HG02623 (cell line): Measurements from ENCODE around the gene ACTR3C.

ENCODE experiments used
- ATAC-seq: cut with Tn5 transposase; IDR thresholded peaks from one replicate; pipeline ENCODE4 v1.9.1; 2021; ENCODE audit warnings: moderate library complexity; ENCODE audit not compliant: unreplicated experiment

ACTR3C gene

DNA sequence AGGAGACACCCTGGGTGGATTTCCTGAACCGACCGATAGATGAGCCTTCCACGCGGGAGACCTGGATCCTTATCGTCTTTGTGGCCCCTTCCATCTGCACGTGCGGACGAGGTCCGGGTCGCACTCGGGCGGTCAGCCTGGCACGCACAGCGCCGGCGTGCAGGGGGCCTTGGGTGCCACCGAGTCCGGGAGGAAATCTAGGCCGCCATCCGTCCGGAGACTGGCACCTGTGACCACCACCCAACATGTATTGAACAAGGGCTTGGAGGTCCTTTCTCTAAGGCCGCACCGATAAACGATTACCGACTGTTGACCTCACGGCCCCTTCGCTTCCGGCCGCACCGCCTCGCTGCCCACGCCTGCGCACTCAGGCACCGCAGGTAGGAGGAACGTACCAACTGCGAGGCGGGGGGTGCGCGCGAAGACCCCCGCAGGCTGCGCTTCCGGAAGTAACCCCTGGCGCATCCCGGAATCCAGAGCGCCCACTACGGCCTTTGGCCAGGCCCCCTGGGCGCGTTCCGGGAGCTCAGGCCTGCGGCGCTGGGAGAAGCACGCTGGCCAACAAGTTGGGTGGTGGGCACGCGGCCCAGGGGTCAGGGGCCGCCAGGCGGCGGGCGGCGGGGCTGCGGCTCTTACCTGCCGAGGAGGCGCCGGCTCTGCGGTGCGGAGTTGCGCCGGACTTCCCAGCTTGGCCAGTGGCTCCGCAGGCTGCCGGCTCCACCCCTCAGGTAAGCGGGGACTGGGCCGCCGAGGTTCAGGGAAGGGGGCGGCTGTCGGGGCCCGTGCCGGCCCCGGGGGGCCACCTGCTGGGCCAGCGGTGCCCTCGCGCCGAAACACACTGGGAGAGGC, at the start of gene ACTR3C, which contains the start of gene LRRC61:
TSS of gene ACTR3C (minus strand) at position 713 of the 849 bp plus-strand sequence. CDS start 28,249 bp downstream, outside the sequence.
TSS of gene LRRC61 (plus strand) at position 523 of the 849 bp plus-strand sequence. CDS start 13,507 bp downstream, outside the sequence.
- peak; percentile 52 for ATAC-seq

DNA sequence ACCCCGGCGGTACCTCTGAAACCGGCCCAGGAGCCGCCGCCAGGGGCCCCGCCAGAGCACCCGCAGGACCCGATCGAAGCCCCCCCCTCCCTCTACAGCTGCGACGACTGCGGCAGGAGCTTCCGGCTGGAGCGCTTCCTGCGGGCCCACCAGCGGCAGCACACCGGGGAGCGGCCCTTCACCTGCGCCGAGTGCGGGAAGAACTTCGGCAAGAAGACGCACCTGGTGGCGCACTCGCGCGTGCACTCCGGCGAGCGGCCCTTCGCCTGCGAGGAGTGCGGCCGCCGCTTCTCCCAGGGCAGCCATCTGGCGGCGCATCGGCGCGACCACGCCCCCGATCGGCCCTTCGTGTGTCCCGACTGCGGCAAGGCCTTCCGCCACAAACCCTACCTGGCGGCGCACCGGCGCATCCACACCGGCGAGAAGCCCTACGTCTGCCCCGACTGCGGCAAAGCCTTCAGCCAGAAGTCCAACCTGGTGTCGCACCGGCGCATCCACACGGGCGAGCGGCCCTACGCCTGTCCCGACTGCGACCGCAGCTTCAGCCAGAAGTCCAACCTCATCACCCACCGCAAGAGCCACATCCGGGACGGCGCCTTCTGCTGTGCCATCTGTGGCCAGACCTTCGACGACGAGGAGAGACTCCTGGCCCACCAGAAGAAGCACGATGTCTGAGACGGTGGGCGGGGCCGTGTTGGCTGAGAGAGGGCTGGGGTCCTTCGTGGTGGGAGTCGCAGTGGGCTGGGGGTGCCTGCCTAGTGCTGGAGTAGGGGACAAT, 49.1 kb upstream of the ACTR3C start:
- ATAC-seq: no peak

DNA sequence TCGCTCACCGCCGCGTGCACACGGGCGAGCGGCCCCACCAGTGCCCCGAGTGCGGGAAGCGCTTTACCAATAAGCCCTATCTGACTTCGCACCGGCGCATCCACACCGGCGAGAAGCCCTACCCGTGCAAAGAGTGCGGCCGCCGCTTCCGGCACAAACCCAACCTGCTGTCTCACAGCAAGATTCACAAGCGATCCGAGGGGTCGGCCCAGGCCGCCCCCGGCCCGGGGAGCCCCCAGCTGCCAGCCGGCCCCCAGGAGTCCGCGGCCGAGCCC, 48.6 kb upstream of the ACTR3C start:
- ATAC-seq: no peak

GRCh38 chr7:150371131-150371995, 48.0 kb upstream of the ACTR3C start:
- no peak for ATAC-seq

DNA sequence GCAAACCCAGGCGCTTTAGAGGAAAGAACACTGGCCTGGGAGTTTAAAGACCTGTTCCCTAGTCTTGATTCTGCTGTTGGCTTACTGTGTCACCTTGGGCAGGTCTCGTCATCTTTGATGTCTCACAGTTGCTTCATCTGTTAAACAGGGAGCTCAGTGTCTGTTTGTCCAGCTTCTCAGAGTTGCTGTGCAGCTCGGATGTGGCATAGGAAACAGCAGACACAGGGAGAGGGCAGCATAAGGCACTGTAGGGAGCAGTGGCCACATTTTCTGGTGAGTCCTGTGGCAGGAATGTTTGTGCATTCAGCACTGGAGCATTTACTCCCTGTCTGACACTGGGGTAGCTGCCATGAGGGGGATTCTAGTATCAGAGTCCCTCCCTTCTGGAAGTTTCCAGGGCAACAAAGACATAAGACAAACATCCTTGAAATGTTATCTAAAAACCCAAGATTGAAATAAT, 47.3 kb upstream of the ACTR3C start:
- ATAC-seq: no peak

- no peak for ATAC-seq
Observed at GRCh38 chr7:150369748-150370501, 46.6 kb upstream of the ACTR3C start.

DNA sequence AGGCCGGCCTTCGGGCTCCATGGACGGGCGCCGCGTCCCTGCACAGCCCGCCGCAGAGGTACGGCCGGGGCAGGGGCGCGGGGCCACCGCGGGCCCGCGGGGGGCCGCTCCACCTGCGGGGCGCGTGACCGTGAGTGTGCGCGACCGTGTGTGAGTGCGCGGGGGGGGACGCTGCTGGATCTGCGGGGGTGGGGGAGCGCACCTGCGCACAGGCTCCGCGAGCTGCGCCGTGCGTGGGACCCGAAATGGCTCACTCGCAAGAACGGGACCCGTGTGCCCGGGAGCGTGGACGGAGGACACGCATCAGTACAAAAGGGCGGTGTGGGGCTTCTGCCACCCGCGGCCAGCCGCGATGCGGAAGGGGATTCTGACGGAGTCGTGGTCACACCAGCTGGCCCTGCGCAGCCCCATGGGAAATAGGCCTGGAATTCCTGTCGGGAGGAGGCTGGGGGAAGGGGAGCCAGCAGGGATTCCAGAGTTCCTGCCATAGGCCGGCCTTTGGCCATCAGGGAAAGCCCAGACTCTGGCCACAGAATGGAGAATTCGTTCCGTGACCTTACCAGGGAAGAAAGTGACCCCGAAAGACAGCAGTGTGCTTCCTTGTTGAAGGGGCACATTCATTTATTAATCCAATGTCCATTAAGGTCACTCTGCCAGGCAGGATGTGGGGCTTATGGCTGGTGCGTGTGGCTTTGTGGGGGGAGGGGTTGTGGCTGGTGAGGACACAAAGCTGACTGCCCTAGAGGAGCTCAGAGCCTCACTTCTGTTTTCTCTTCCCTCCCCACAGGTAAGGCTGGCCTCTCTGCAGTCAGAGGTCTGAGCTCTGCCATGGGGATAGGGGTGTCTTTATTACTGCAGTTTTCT, 45.8 kb upstream of the ACTR3C start:
- ATAC-seq: peak; percentile 24

GRCh38 chr7:150368096-150368883, 44.9 kb upstream of the ACTR3C start, which contains the start of gene REPIN1:
Gene REPIN1 (plus strand): TSS chr7:150368822. CDS start chr7:150369712, 890 bp downstream.
- peak; percentile 61 for ATAC-seq

- ATAC-seq: no peak
Observed at GRCh38 chr7:150367677-150368095, 44.3 kb upstream of the ACTR3C start.

DNA sequence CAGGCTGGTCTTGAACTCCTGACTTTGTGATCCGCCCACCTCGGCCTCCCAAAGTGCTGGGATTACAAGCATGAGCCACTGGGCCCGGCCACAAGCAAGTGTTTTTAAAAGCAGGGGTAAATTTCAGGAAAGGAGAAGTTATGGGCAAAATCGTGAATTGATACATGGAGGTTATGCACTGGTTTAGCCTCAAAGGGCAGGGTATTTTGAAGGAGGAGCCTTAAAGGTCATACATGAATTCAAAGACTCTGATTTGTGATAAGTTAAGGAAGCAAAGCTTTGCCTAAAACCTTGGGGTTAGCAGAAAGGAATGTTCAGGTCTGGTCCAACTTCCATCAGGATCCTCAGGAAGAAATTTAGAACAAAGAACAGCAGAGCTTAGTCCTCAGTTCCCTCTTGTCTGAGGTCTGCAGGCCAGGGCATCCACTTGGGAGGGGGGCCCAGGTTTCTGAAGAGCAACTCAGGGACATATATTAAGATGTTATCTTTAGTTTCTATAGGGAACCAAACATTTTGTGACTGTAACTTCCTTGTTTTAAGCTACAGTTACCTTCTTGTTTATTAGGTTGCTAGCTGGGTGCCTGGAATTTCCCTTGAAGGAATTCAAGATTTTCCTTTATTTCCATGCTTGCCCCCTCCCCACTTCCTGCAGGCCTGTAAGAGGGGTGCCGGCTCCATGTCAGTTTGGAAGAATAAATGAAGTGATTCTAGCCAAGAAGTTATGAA, 42.5 kb upstream of the ACTR3C start:
- ATAC-seq: no peak

DNA sequence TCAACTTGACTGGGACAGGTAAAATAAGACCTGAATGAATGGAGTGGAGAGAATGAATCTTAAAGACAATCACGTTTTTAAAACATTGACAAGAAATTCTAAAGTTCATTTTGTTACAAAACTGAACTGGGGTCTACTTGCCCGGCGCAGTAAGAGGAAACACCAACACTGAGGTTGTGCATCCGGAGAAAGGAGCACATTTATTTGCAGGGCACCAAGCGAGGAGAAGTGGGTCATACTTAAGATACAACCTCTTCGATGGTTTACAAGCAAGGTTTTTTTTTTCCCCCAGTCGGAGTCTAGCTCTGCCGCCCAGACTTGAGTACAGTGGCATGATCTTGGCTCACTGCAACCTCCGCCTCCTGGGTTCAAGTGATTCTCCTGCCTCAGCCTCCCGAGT, 41.8 kb upstream of the ACTR3C start:
- ATAC-seq: no peak

DNA sequence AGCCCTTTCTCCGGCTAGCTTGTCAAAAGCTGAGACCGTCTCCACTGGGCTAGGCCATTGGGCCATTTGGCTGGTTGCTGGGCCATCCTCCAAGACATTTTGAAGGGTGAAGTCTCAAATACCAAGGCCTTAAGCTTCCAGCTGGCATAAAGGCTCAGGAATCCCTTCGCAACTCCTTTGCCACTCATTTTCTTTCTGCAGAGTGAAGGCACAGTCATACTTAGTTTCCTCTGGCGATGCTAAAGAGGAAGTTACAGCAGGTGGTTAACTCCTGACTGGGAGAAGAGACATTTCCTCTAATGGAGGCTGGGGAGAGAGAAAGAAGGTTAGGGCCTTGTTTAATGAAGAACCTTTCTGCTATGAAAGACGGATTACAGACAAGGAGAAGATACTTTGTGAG, 40.5 kb upstream of the ACTR3C start:
- peak; percentile 27 for ATAC-seq

GRCh38 chr7:150363370-150363769, 40.0 kb upstream of the ACTR3C start:
- ATAC-seq: no peak

GRCh38 chr7:150361807-150362621, 38.7 kb upstream of the ACTR3C start:
- no peak for ATAC-seq

GRCh38 chr7:150361402-150361801, 38.1 kb upstream of the ACTR3C start:
- no peak for ATAC-seq

DNA sequence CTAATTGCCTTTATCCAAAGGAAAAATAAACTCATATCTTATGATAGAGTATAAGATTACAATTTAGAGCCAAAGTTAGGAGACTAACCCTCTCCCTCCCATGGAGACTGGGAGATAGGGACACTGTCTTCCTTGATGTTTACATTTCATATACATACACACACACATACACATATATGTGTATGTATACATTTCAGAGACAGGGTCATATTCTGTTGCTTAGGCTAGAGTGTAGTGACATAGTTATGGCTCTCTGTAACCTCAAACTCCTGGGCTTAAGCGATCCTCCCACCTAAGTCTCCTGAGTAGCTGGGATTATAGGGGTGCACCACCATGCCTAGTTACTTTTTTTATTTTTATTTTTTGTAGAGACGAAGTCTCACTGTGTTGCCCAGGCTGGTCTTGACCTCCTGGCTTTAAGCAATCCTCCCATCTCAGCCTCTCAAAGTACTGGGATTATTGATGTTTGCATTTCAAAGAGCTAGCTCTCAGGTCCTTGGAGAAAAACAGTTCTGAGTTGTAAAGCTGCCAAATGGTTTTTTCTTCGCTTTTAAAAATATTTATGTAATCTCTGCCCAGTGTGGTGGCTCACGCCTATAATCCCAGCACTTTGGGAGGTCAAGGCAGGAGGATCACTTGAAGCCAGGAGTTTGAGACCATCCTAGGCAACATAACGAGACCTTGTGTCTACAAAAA, 37.2 kb upstream of the ACTR3C start:
- ATAC-seq: no peak
